ENCODE data around the gene UGT1A5. TPM values are rescaled to one million over a fixed set of nuclear protein-coding genes. Genes with fewer than 3 reads are reported as not detected.

UGT1A5 gene
- total RNA-seq, result not detected in 3 replicates

GRCh38 chr2:233712611-233713261, at the start of gene UGT1A5:
UGT1A5 (plus strand) TSS chr2:233712907; CDS start chr2:233712992, 85 bp downstream.
- Mint-ChIP-seq H3K27me3 (ENCODE audit: low read depth) (peaks cover 37% of the 10 kb centered on the region), H3K4me3 (no peak within 1 kb of the TSS), H3K4me1 (no peaks in the 10 kb centered on the region), H3K9me3 (no peaks in the 10 kb centered on the region), H3K27ac (no peak within 1 kb of the TSS), H3K36me3 (no peaks in the 10 kb centered on the region)
- DNase-seq (ENCODE audit: low spot score in 2 of 2, unreplicated experiment in 2 of 2), result no peak
- TF ChIP-seq CTCF (IDR thresholded peaks at IDR 0.05; ENCODE audit: unreplicated experiment), result no peak

- Mint-ChIP-seq H3K4me1 (no peaks in the 10 kb centered on the region), H3K36me3 (no peaks in the 10 kb centered on the region), H3K27ac (no peak overlapping the region), H3K4me3 (no peak overlapping the region), H3K27me3 (ENCODE audit: low read depth) (peaks cover 26% of the 10 kb centered on the region), H3K9me3 (peaks cover 18% of the 10 kb centered on the region)
- TF ChIP-seq CTCF (IDR thresholded peaks at IDR 0.05; ENCODE audit: unreplicated experiment), result no peak
- DNase-seq (ENCODE audit: low spot score in 2 of 2, unreplicated experiment in 2 of 2), result no peak
Measured at GRCh38 chr2:233663911-233664310, 48.8 kb upstream of the UGT1A5 start.

GRCh38 chr2:233668605-233669260, 44.0 kb upstream of the UGT1A5 start:
- Mint-ChIP-seq H3K27ac (no peak overlapping the region), H3K9me3 (peaks cover 18% of the 10 kb centered on the region), H3K27me3 (ENCODE audit: low read depth) (peaks cover 22% of the 10 kb centered on the region), H3K36me3 (no peaks in the 10 kb centered on the region), H3K4me3 (no peak overlapping the region), H3K4me1 (no peaks in the 10 kb centered on the region)
- DNase-seq (ENCODE audit: low spot score in 2 of 2, unreplicated experiment in 2 of 2), result no peak
- no peak for TF ChIP-seq CTCF (IDR thresholded peaks at IDR 0.05; ENCODE audit: unreplicated experiment)

GRCh38 chr2:233671290-233672161, 41.2 kb upstream of the UGT1A5 start, which contains the start of gene UGT1A9:
UGT1A9 (plus strand) TSS chr2:233671898; CDS start chr2:233671935, 37 bp downstream.
- H3K9me3 Mint-ChIP-seq, result peaks cover 8% of the 10 kb centered on the region
- no peak for DNase-seq (ENCODE audit: low spot score in 2 of 2, unreplicated experiment in 2 of 2)
- H3K27me3 Mint-ChIP-seq (ENCODE audit: low read depth), result peaks cover 26% of the 10 kb centered on the region
- no peak for TF ChIP-seq CTCF (IDR thresholded peaks at IDR 0.05; ENCODE audit: unreplicated experiment)
- no peaks in the 10 kb centered on the region for H3K36me3 Mint-ChIP-seq
- H3K27ac Mint-ChIP-seq, result no peak within 1 kb of the TSS
- no peaks in the 10 kb centered on the region for H3K4me1 Mint-ChIP-seq
- H3K4me3 Mint-ChIP-seq, result no peak within 1 kb of the TSS

GRCh38 chr2:233672886-233673285, 39.8 kb upstream of the UGT1A5 start:
- DNase-seq (ENCODE audit: low spot score in 2 of 2, unreplicated experiment in 2 of 2), result no peak
- no peaks in the 10 kb centered on the region for H3K36me3 Mint-ChIP-seq
- TF ChIP-seq CTCF (IDR thresholded peaks at IDR 0.05; ENCODE audit: unreplicated experiment), result no peak
- H3K27ac Mint-ChIP-seq, result no peak overlapping the region
- H3K4me3 Mint-ChIP-seq, result no peak overlapping the region
- peaks cover 8% of the 10 kb centered on the region for H3K9me3 Mint-ChIP-seq
- peaks cover 38% of the 10 kb centered on the region for H3K27me3 Mint-ChIP-seq (ENCODE audit: low read depth)
- H3K4me1 Mint-ChIP-seq, result no peaks in the 10 kb centered on the region

Data from mesothelial cell of epicardium (in vitro differentiated cells).